ENCODE measurements around the gene ETS2.

Gene ETS2

DNA sequence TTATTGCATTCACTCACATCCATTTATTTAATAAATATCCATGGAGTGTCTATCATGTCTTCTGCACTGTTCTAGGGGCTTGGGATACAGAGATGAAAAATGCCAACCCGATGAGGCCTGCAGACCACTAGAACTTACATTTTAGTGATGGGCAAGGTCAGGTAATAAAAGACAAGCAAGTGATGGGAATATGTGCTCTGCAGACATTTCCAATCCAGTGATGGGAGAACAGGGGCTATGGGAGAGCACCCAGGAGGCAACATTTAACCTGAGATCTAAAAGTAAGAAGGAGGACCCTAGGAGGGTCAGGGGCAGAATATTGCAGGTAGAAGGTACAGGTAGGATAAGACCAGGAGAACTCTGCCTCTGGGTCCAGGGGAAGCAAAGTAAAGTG is 53.1 kb downstream of the ETS2 start:
- 88 to 100% methylated on average over 1 of the region's 1 CpG for WGBS, 2 experiments
- no peaks in the 10 kb centered on the region for H3K27me3 ChIP-seq (ENCODE audit: control insufficient read depth, insufficient read depth, low read length, poor library complexity, severe bottlenecking)

GRCh38 chr21:38859852-38860251 is 54.1 kb downstream of the ETS2 start:
- H3K4me3 ChIP-seq (ENCODE audit: insufficient read depth, low read depth, low read length): no peak overlapping the region
- no peak overlapping the region for H3K27ac ChIP-seq (ENCODE audit: insufficient read depth, low read depth, low read length, poor library complexity, severe bottlenecking)
- H3K27me3 ChIP-seq (ENCODE audit: control insufficient read depth, insufficient read depth, low read length, poor library complexity, severe bottlenecking): no peaks in the 10 kb centered on the region
- no peaks in the 10 kb centered on the region for H3K4me1 ChIP-seq (ENCODE audit: control insufficient read depth, insufficient read depth, low read length)
- no peaks in the 10 kb centered on the region for H3K36me3 ChIP-seq (ENCODE audit: control insufficient read depth, insufficient read depth, low read length)
- H3K9me3 ChIP-seq (ENCODE audit: control insufficient read depth, low read length): no peaks in the 10 kb centered on the region
- WGBS, 2 experiments: 90 to 92% methylated on average over 5 of the region's 5 CpGs

More for the DNA sequence above, 53.1 kb downstream of the ETS2 start:
- H3K4me1 ChIP-seq (ENCODE audit: control insufficient read depth, insufficient read depth, low read length): no peaks in the 10 kb centered on the region
- H3K4me3 ChIP-seq (ENCODE audit: insufficient read depth, low read depth, low read length): no peak overlapping the region
- H3K9me3 ChIP-seq (ENCODE audit: control insufficient read depth, low read length): no peaks in the 10 kb centered on the region
- H3K27ac ChIP-seq (ENCODE audit: insufficient read depth, low read depth, low read length, poor library complexity, severe bottlenecking): no peak overlapping the region
- H3K36me3 ChIP-seq (ENCODE audit: control insufficient read depth, insufficient read depth, low read length): no peaks in the 10 kb centered on the region

GRCh38 chr21:38861056-38861455 is 55.3 kb downstream of the ETS2 start:
- 86 to 91% methylated on average over 6 of the region's 6 CpGs for WGBS, 2 experiments
- Histone ChIP-seq H3K27me3 (ENCODE audit: control insufficient read depth, insufficient read depth, low read length, poor library complexity, severe bottlenecking) (no peaks in the 10 kb centered on the region), H3K27ac (ENCODE audit: insufficient read depth, low read depth, low read length, poor library complexity, severe bottlenecking) (no peak overlapping the region), H3K4me1 (ENCODE audit: control insufficient read depth, insufficient read depth, low read length) (peaks cover 6% of the 10 kb centered on the region), H3K4me3 (ENCODE audit: insufficient read depth, low read depth, low read length) (no peak overlapping the region), H3K9me3 (ENCODE audit: control insufficient read depth, low read length) (no peaks in the 10 kb centered on the region), H3K36me3 (ENCODE audit: control insufficient read depth, insufficient read depth, low read length) (no peaks in the 10 kb centered on the region)

DNA sequence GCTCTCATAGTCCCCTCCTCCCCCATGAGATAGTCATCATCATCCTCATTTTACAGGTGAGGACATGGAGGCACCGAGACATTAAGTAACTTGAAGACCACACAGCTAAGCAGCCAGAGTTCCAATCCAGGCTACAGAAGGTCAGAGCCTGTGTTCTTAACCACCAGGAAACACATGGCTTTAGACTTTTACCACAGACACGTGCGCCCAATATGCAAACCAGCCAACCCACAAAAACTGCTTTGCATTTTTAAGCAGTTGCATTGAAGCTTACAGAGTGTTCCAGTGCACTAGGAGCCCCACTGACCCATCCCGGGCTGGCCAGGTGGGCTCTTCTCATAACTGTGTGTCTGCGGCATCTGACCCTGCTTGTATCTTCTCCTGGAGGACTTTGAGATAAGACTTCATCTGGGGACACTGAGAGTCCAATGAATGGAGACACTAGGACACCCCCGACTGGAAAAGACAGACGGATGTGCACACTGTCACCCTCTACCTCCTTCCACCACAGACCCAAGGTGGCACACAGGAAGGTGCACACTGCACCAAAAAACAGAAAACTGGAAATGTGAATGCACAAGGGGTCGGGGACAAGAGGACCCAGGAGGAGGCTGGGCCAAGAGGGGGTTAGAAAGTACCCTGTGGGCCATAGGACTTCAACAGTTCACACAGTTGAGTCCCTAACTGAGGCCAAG is 56.4 kb downstream of the ETS2 start:
- Histone ChIP-seq H3K4me3 (ENCODE audit: insufficient read depth, low read depth, low read length) (no peak overlapping the region), H3K27me3 (ENCODE audit: control insufficient read depth, insufficient read depth, low read length, poor library complexity, severe bottlenecking) (no peaks in the 10 kb centered on the region), H3K27ac (ENCODE audit: insufficient read depth, low read depth, low read length, poor library complexity, severe bottlenecking) (no peak overlapping the region), H3K36me3 (ENCODE audit: control insufficient read depth, insufficient read depth, low read length) (no peaks in the 10 kb centered on the region), H3K4me1 (ENCODE audit: control insufficient read depth, insufficient read depth, low read length) (peaks cover 6% of the 10 kb centered on the region), H3K9me3 (ENCODE audit: control insufficient read depth, low read length) (no peaks in the 10 kb centered on the region)
- 88 to 90% methylated on average over 8 of the region's 8 CpGs for WGBS, 2 experiments

DNA sequence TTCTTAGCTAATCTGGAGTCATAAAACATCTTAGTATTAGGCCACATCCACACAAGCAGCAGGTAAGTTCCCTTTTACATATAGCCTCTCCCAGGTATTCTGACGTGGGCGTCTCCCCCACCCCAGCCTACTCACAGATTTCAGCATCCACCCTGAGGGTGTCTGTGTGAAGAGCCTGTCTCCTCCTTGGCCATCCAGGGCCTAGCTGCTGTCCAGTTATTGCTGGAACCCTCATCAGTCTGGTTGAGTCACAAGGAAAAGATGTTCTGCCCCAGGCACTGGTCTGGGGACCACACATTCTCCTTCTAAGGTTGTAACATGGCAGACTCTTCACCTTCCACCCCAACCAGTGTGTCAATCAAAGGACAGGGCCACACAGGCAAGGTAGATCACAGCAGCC is 57.6 kb downstream of the ETS2 start:
- WGBS, 2 experiments: 91 to 98% methylated on average over 2 of the region's 2 CpGs
- Histone ChIP-seq H3K27ac (ENCODE audit: insufficient read depth, low read depth, low read length, poor library complexity, severe bottlenecking) (no peak overlapping the region), H3K27me3 (ENCODE audit: control insufficient read depth, insufficient read depth, low read length, poor library complexity, severe bottlenecking) (no peaks in the 10 kb centered on the region), H3K36me3 (ENCODE audit: control insufficient read depth, insufficient read depth, low read length) (no peaks in the 10 kb centered on the region), H3K4me3 (ENCODE audit: insufficient read depth, low read depth, low read length) (no peak overlapping the region), H3K4me1 (ENCODE audit: control insufficient read depth, insufficient read depth, low read length) (peaks cover 6% of the 10 kb centered on the region), H3K9me3 (ENCODE audit: control insufficient read depth, low read length) (no peaks in the 10 kb centered on the region)

GRCh38 chr21:38863843-38864363 is 58.2 kb downstream of the ETS2 start:
- H3K4me1 ChIP-seq (ENCODE audit: control insufficient read depth, insufficient read depth, low read length): peaks cover 6% of the 10 kb centered on the region
- WGBS, 2 experiments: 87 to 88% methylated on average over 8 of the region's 8 CpGs
- H3K9me3 ChIP-seq (ENCODE audit: control insufficient read depth, low read length): no peaks in the 10 kb centered on the region
- H3K27me3 ChIP-seq (ENCODE audit: control insufficient read depth, insufficient read depth, low read length, poor library complexity, severe bottlenecking): no peaks in the 10 kb centered on the region
- no peak overlapping the region for H3K27ac ChIP-seq (ENCODE audit: insufficient read depth, low read depth, low read length, poor library complexity, severe bottlenecking)
- H3K4me3 ChIP-seq (ENCODE audit: insufficient read depth, low read depth, low read length): no peak overlapping the region
- no peaks in the 10 kb centered on the region for H3K36me3 ChIP-seq (ENCODE audit: control insufficient read depth, insufficient read depth, low read length)

- Histone ChIP-seq H3K36me3 (ENCODE audit: control insufficient read depth, insufficient read depth, low read length) (no peaks in the 10 kb centered on the region), H3K4me3 (ENCODE audit: insufficient read depth, low read depth, low read length) (no peak overlapping the region), H3K9me3 (ENCODE audit: control insufficient read depth, low read length) (no peaks in the 10 kb centered on the region), H3K27me3 (ENCODE audit: control insufficient read depth, insufficient read depth, low read length, poor library complexity, severe bottlenecking) (no peaks in the 10 kb centered on the region), H3K27ac (ENCODE audit: insufficient read depth, low read depth, low read length, poor library complexity, severe bottlenecking) (no peak overlapping the region), H3K4me1 (ENCODE audit: control insufficient read depth, insufficient read depth, low read length) (peaks cover 6% of the 10 kb centered on the region)
- 62 to 70% methylated on average over 2 of the region's 3 CpGs for WGBS, 2 experiments
Observed at GRCh38 chr21:38864964-38865363, 59.2 kb downstream of the ETS2 start.

DNA sequence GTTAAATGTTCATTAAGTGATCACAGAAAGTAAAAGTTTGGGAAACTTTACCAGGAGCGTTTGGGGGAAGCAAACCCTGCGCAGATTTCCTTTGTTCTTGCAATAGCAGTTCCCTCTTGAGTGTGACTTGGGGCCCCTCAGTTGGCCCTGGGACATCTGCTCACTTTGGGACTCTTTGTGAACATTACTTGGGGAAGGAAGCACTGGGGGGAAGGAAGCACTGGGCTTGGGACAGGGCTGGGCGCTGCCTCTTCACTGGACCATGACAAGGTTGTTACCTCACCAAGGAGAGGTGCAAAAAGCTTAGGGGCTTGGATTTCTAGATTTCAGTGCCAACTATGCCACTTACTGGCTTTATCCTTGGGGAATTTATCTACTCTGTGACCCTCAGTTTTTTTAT is 63.5 kb downstream of the ETS2 start:
- Histone ChIP-seq H3K4me3 (ENCODE audit: insufficient read depth, low read depth, low read length) (no peak overlapping the region), H3K27me3 (ENCODE audit: control insufficient read depth, insufficient read depth, low read length, poor library complexity, severe bottlenecking) (no peaks in the 10 kb centered on the region), H3K9me3 (ENCODE audit: control insufficient read depth, low read length) (no peaks in the 10 kb centered on the region), H3K4me1 (ENCODE audit: control insufficient read depth, insufficient read depth, low read length) (peaks cover 6% of the 10 kb centered on the region), H3K27ac (ENCODE audit: insufficient read depth, low read depth, low read length, poor library complexity, severe bottlenecking) (no peak overlapping the region), H3K36me3 (ENCODE audit: control insufficient read depth, insufficient read depth, low read length) (no peaks in the 10 kb centered on the region)
- WGBS, 2 experiments: 89 to 94% methylated on average over 3 of the region's 3 CpGs

- Histone ChIP-seq H3K4me3 (ENCODE audit: insufficient read depth, low read depth, low read length) (no peak overlapping the region), H3K27ac (ENCODE audit: insufficient read depth, low read depth, low read length, poor library complexity, severe bottlenecking) (no peak overlapping the region), H3K36me3 (ENCODE audit: control insufficient read depth, insufficient read depth, low read length) (no peaks in the 10 kb centered on the region), H3K9me3 (ENCODE audit: control insufficient read depth, low read length) (no peaks in the 10 kb centered on the region), H3K4me1 (ENCODE audit: control insufficient read depth, insufficient read depth, low read length) (peaks cover 6% of the 10 kb centered on the region), H3K27me3 (ENCODE audit: control insufficient read depth, insufficient read depth, low read length, poor library complexity, severe bottlenecking) (no peaks in the 10 kb centered on the region)
- whole genome bisulfite sequencing, 2 experiments: 70 to 79% methylated on average over 2 to 3 of the region's 3 CpGs
Observed at GRCh38 chr21:38869946-38870345, 64.2 kb downstream of the ETS2 start.
